Caco-2 (cell line): Measurements from ENCODE around the gene CXXC1. TPM values are rescaled to one million over a fixed set of nuclear protein-coding genes. Genes with fewer than 3 reads are reported as not detected.
A peak's percentile ranks its signal among the peaks of the same experiment; 100 is the strongest.

Experiments used
- BruUV-seq: library from RNA; stranded (reverse); fragments of 400-500 nt; replicated peaks from 2 replicates; lab custom pipeline; 2021; lab: Mats Ljungman, UMichigan
- CTCF ChIA-PET: fragments of 300-600 bp; sonication (Branson Sonifier 250); formaldehyde crosslinking; loops from one replicate; lab custom pipeline; 2022; ENCODE audit warnings: antibody characterized with exemption; lab: Charles Lee
- POLR2A ChIA-PET: fragments of 300-600 bp; sonication (Branson Sonifier 250); formaldehyde crosslinking; loops from one replicate; lab custom pipeline; 2022; ENCODE audit warnings: antibody characterized with exemption; lab: Charles Lee
- DNase-seq, 2 experiments: peaks; one replicate each; pipeline versions ENCODE4 v3.0.0 to v3.0.0-alpha.2; 2020 to 2022
- H3K27me3 ChIP-seq: replicated peaks from 2 replicates; pipeline ENCODE4 v1.6.0; 2011; ENCODE audit warnings: low read length; ENCODE audit not compliant: control insufficient read depth, insufficient read depth
- H3K36me3 ChIP-seq: 2 replicates; pipeline ENCODE4 v1.5.1; 2011; ENCODE audit warnings: low read length; ENCODE audit not compliant: control insufficient read depth, insufficient read depth
- H3K4me1 ChIP-seq: fragments of 250-450 bp; sonication (Bioruptor Pico); 2 replicates; pipeline ENCODE4 v1.5.1; 2020; ENCODE audit warnings: mild to moderate bottlenecking
- H3K4me3 ChIP-seq: 2 replicates; pipeline ENCODE4 v1.5.1; 2011; ENCODE audit warnings: low read depth, mild to moderate bottlenecking, control low read depth, low read length
- H3K9me3 ChIP-seq: fragments of 250-450 bp; sonication (Bioruptor Pico); 2 replicates; pipeline ENCODE4 v1.5.1; 2020; ENCODE audit warnings: mild to moderate bottlenecking, moderate library complexity
- H3K27ac Mint-ChIP-seq: one replicate; pipeline ENCODE4 v1.8.0; 2022; ENCODE audit warnings: mixed read lengths; ENCODE audit not compliant: unreplicated experiment
- H3K27me3 Mint-ChIP-seq: one replicate; pipeline ENCODE4 v1.8.0; 2022; ENCODE audit warnings: mixed read lengths; ENCODE audit not compliant: insufficient read depth, unreplicated experiment
- H3K36me3 Mint-ChIP-seq: one replicate; pipeline ENCODE4 v1.8.0; 2022; ENCODE audit warnings: mild to moderate bottlenecking, mixed read lengths; ENCODE audit not compliant: insufficient read depth, unreplicated experiment
- H3K4me1 Mint-ChIP-seq: one replicate; pipeline ENCODE4 v1.8.0; 2022; ENCODE audit warnings: low read depth, mixed read lengths; ENCODE audit not compliant: unreplicated experiment
- H3K4me3 Mint-ChIP-seq: one replicate; pipeline ENCODE4 v1.8.0; 2022; ENCODE audit warnings: mild to moderate bottlenecking, moderate library complexity, mixed read lengths; ENCODE audit not compliant: unreplicated experiment
- H3K9me3 Mint-ChIP-seq: one replicate; pipeline ENCODE4 v1.8.0; 2022; ENCODE audit warnings: mixed read lengths; ENCODE audit not compliant: unreplicated experiment
- intact Hi-C: fragments of 100-400 bp; cut with micrococcal nuclease; formaldehyde crosslinking; loops from one replicate; pipeline ENCODE4 v1.10.0; 2022; ENCODE audit not compliant: unreplicated experiment
- total RNA-seq: library from RNA; stranded (reverse); gene quantifications from 2 replicates; pipeline ENCODE4 v1.2.3, GENCODE V29; 2022
- TF ChIP-seq, protein P1 (sequence below), 2 experiments: fragments of 200-600 bp in 1 of 2; IDR thresholded peaks; 1 replicate in 1 of 2; 2 replicates in 1 of 2; pipeline versions ENCODE4 v1.5.1 to v1.8.0; 2011 to 2022; ENCODE audit warnings: antibody characterized with exemption in 1 of 2, control low read depth in 1 of 2, inconsistent platforms in 1 of 2, low read depth in 1 of 2, low read length in 1 of 2, mild to moderate bottlenecking in 1 of 2, moderate library complexity in 1 of 2; ENCODE audit not compliant: insufficient read depth in 1 of 2, severe bottlenecking in 1 of 2, unreplicated experiment in 1 of 2

CXXC1 gene
- total RNA-seq, 1 experiment from 2014 or later, result 37.7 TPM

DNA sequence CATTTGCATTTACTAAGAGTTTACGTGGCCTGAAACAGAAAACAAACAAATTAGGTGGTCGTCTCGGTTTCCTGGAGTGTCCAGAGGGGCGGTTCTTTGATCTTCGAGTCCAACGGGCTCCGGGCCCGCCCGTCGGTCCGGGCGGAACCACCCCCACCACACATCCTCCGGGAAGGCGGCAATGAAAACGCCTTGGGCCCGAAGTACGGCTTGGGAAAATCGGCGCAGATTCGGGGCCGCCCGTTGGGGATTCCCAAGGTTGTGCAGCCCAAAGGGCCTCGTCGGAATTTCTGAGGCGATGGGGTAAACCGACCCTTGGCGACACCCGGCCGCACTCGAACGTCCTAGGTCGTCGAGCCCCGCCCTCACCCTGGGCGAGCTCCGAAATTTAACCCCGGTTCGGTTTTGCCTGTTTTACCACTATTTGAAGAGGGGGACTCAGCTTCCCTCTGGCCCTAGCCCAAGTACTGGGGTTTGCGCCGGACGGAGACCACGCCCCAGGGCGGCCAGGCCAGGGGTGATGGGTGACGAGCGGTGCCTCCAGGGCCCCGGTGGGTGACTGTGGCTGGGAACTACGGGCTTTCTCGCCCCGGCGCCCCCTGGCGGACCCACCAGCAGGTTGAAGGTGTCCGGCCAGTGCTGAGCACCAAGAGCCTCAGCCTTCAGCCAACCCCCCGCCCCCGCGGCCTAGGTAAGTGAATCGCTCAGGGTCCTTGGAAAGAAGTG is 19.3 kb downstream of the CXXC1 start:
- TF ChIP-seq, protein P1, sequence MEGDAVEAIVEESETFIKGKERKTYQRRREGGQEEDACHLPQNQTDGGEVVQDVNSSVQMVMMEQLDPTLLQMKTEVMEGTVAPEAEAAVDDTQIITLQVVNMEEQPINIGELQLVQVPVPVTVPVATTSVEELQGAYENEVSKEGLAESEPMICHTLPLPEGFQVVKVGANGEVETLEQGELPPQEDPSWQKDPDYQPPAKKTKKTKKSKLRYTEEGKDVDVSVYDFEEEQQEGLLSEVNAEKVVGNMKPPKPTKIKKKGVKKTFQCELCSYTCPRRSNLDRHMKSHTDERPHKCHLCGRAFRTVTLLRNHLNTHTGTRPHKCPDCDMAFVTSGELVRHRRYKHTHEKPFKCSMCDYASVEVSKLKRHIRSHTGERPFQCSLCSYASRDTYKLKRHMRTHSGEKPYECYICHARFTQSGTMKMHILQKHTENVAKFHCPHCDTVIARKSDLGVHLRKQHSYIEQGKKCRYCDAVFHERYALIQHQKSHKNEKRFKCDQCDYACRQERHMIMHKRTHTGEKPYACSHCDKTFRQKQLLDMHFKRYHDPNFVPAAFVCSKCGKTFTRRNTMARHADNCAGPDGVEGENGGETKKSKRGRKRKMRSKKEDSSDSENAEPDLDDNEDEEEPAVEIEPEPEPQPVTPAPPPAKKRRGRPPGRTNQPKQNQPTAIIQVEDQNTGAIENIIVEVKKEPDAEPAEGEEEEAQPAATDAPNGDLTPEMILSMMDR (IDR thresholded peaks at IDR 0.05; ENCODE audit: insufficient read depth in 1 of 2, low read depth in 1 of 2, low read length in 1 of 2, severe bottlenecking in 1 of 2, unreplicated experiment in 1 of 2), result no peak
- Mint-ChIP-seq H3K27me3 (no peaks in the 10 kb centered on the region), H3K9me3 (no peaks in the 10 kb centered on the region), H3K27ac (no peak overlapping the region), H3K36me3 (no peaks in the 10 kb centered on the region), H3K4me1 (no peaks in the 10 kb centered on the region), H3K4me3 (no peak overlapping the region)
- no peaks in the 10 kb centered on the region for H3K27me3 ChIP-seq
- POLR2A ChIA-PET, result no interaction called here
- no peaks in the 10 kb centered on the region for H3K4me1 ChIP-seq
- H3K36me3 ChIP-seq, result no peaks in the 10 kb centered on the region; the same call in 1 of the 2 replicates
- no peak for DNase-seq
- intact Hi-C loops, result no loop called here
- no peaks in the 10 kb centered on the region for H3K9me3 ChIP-seq
- no TSS peak for BruUV-seq
- H3K4me3 ChIP-seq, result no peak overlapping the region
- CTCF ChIA-PET, result no interaction called here

DNA sequence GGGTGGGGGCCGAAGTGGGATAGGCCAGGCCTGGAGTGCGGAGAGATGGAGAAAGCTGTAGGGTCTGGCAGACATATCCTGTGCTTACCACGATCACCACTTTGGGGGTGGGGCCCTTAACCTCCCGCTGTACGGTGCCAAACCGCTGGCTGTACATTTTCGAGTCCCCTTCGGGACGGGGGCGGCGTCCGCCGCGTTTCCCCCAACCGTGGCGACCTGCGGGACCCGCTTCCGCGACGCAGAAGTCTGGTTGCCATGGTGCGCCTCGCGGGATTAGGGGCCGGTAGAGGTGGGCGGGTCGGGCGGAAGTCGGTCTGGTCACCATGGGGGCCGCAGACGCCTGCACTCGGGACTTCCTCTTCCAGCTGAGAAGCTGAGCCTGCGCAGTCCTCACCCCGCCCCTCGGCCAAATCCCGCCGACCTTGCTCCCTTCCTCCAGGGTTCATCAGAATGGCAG is 21.2 kb downstream of the CXXC1 start, which contains the start of gene CFAP53:
TSS of gene CFAP53 (minus strand) at position 248 of the 457 bp plus-strand sequence. CDS start at position 157, 91 bp downstream.
- TF ChIP-seq, protein P1 (IDR thresholded peaks at IDR 0.05; ENCODE audit: insufficient read depth in 1 of 2, low read depth in 1 of 2, low read length in 1 of 2, severe bottlenecking in 1 of 2, unreplicated experiment in 1 of 2), result no peak
- ChIA-PET CTCF (no interaction called here), POLR2A (no interaction called here)
- Mint-ChIP-seq H3K4me3 (peak within 1 kb of the TSS; percentile 77), H3K9me3 (no peaks in the 10 kb centered on the region), H3K4me1 (no peaks in the 10 kb centered on the region), H3K27ac (peak within 1 kb of the TSS; percentile 74), H3K36me3 (no peaks in the 10 kb centered on the region), H3K27me3 (peaks cover 2% of the 10 kb centered on the region)
- Histone ChIP-seq H3K36me3 (no peaks in the 10 kb centered on the region), H3K4me3 (peak within 1 kb of the TSS; percentile 44), H3K27me3 (no peaks in the 10 kb centered on the region), H3K9me3 (no peaks in the 10 kb centered on the region), H3K4me1 (no peaks in the 10 kb centered on the region)
- BruUV-seq, result no TSS peak
- peak; percentile 78 to 79 for DNase-seq
- intact Hi-C loops, result no loop called here

DNA sequence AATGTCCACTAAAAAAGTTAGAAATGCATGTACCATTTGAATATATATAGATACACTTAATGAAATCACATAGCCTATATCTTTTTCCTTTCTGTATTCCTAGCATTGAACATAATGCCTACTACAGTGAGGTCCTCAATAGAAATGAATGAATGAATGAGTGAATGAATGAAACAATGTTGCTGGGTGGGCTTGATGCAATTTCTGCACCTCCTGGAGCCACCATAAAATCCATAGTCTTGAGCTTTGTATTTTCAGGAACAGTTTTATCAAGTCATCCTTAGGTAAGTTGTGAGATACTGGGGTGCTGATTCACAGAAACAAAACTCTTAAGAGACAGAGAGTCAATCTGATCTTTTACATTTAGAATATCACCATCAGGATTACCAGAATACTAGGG is 24.5 kb downstream of the CXXC1 start:
- H3K4me3 Mint-ChIP-seq, result no peak overlapping the region
- CTCF ChIA-PET, result no interaction called here
- H3K4me1 ChIP-seq, result no peaks in the 10 kb centered on the region

More for the DNA sequence above, 24.5 kb downstream of the CXXC1 start:
- Histone ChIP-seq H3K4me3 (no peak overlapping the region), H3K27me3 (no peaks in the 10 kb centered on the region), H3K9me3 (no peaks in the 10 kb centered on the region), H3K36me3 (no peaks in the 10 kb centered on the region)
- H3K4me1 Mint-ChIP-seq, result no peaks in the 10 kb centered on the region
- H3K27ac Mint-ChIP-seq, result no peak overlapping the region
- no TSS peak for BruUV-seq
- TF ChIP-seq, protein P1 (IDR thresholded peaks at IDR 0.05; ENCODE audit: insufficient read depth in 1 of 2, low read depth in 1 of 2, low read length in 1 of 2, severe bottlenecking in 1 of 2, unreplicated experiment in 1 of 2), result no peak
- H3K27me3 Mint-ChIP-seq, result peaks cover 2% of the 10 kb centered on the region
- DNase-seq, result no peak
- no peaks in the 10 kb centered on the region for H3K9me3 Mint-ChIP-seq
- POLR2A ChIA-PET, result no interaction called here
- no peaks in the 10 kb centered on the region for H3K36me3 Mint-ChIP-seq
- intact Hi-C loops, result no loop called here
